Gastrocnemius medialis (tissue), 4 donors: ENCODE results near the gene KERA. TPM values are rescaled to one million over a fixed set of nuclear protein-coding genes. Genes with fewer than 3 reads are reported as not detected.

ENCODE experiments used
- ATAC-seq, 2 donors: fragments of 150-250 bp; one replicate each; pipeline ENCODE4 v1.9.1; 2016
- DNase-seq, 2 donors: peaks; one replicate each; pipeline ENCODE4 v3.0.0-alpha.2; 2019
- H3K27ac ChIP-seq, 4 donors: fragments of 200-600 bp; sonication (generic); 1 replicate in 1 of 4; 2 replicates in 3 of 4; pipeline ENCODE4 v1.5.1; 2016 to 2018; ENCODE audit warnings: mild to moderate bottlenecking in 2 of 4, moderate library complexity in 1 of 4
- H3K27me3 ChIP-seq, 3 donors: fragments of 200-600 bp; sonication (generic) in 2 of 3; 1 replicate in 1 of 3; 2 replicates in 2 of 3; pipeline versions ENCODE4 v1.5.1 to v1.6.0; 2016 to 2019; ENCODE audit warnings: mild to moderate bottlenecking in 1 of 3, moderate library complexity in 1 of 3
- H3K36me3 ChIP-seq, 2 donors: fragments of 200-600 bp; sonication (generic) in 1 of 2; one replicate each; pipeline ENCODE4 v1.5.1; 2017 to 2018
- H3K4me1 ChIP-seq, 2 donors: fragments of 200-600 bp; sonication (generic) in 1 of 2; one replicate each; pipeline ENCODE4 v1.5.1; 2016 to 2017; ENCODE audit warnings: mild to moderate bottlenecking in 2 of 2
- H3K4me3 ChIP-seq, 4 donors: fragments of 200-600 bp; sonication (generic) in 3 of 4; 1 replicate in 1 of 4; 2 replicates in 3 of 4; pipeline ENCODE4 v1.5.1; 2016 to 2019; ENCODE audit warnings: mild to moderate bottlenecking in 2 of 4
- H3K9me3 ChIP-seq, 3 donors: fragments of 200-600 bp; sonication (generic) in 2 of 3; 1 replicate in 1 of 3; 2 replicates in 2 of 3; pipeline ENCODE4 v1.5.1; 2016 to 2019
- POLR2A ChIP-seq, 2 donors: fragments of 450-650 bp; IDR thresholded peaks; one replicate each; pipeline ENCODE4 v1.6.1; 2017; ENCODE audit warnings: antibody characterized with exemption in 2 of 2, mild to moderate bottlenecking in 2 of 2, moderate library complexity in 2 of 2
- in situ Hi-C, 4 donors: fragments of 200-750 bp; cut with MboI; loops; one replicate each; pipeline versions ENCODE4 v1.15.0 to v1.8.0; 2017; ENCODE audit warnings: low sequenced_read_pairs in 4 of 4
- intact Hi-C: fragments of 100-400 bp; cut with DNase I; formaldehyde crosslinking; loops from one replicate; pipeline ENCODE4 v1.15.1; 2023; ENCODE audit warnings: low total_unique reads
- total RNA-seq, 4 donors: library from RNA; depleted of rRNA; stranded (reverse); fragments of >200 nt; gene quantifications; one replicate each; pipeline versions ENCODE4 v1.1.0 to v1.2.3, GENCODE V29; 2016
- TF ChIP-seq, protein P1 (sequence below), 5 experiments: fragments of 450-650 bp in 3 of 5; fragments of 200-600 bp in 2 of 5; sonication (generic) in 2 of 5; IDR thresholded peaks in 4 of 5; conservative IDR thresholded peaks in 1 of 5; 1 replicate in 4 of 5; 2 replicates in 1 of 5; pipeline ENCODE4 v1.5.1; 2016 to 2019; ENCODE audit warnings: antibody characterized with exemption in 5 of 5, mild to moderate bottlenecking in 3 of 5, moderate library complexity in 3 of 5

Gene KERA
- total RNA-seq, 4 donors from 2014 or later, result 0.73 TPM; not detected in 3

- ATAC-seq (no peak), DNase-seq (no peak)
- Histone ChIP-seq H3K27me3 (no peaks in the 10 kb centered on the region), H3K36me3 (no peaks in the 10 kb centered on the region), H3K27ac (no peak overlapping the region), H3K9me3 (no peaks in the 10 kb centered on the region), H3K4me1 (no peaks in the 10 kb centered on the region), H3K4me3 (no peak overlapping the region)
- intact Hi-C loops, result no loop called here
- in situ Hi-C loops, result no loop called here
- no peak for TF ChIP-seq POLR2A (IDR thresholded peaks at IDR 0.05)
- TF ChIP-seq, protein P1, sequence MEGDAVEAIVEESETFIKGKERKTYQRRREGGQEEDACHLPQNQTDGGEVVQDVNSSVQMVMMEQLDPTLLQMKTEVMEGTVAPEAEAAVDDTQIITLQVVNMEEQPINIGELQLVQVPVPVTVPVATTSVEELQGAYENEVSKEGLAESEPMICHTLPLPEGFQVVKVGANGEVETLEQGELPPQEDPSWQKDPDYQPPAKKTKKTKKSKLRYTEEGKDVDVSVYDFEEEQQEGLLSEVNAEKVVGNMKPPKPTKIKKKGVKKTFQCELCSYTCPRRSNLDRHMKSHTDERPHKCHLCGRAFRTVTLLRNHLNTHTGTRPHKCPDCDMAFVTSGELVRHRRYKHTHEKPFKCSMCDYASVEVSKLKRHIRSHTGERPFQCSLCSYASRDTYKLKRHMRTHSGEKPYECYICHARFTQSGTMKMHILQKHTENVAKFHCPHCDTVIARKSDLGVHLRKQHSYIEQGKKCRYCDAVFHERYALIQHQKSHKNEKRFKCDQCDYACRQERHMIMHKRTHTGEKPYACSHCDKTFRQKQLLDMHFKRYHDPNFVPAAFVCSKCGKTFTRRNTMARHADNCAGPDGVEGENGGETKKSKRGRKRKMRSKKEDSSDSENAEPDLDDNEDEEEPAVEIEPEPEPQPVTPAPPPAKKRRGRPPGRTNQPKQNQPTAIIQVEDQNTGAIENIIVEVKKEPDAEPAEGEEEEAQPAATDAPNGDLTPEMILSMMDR (IDR thresholded peaks at IDR 0.05 in 4 of 5, conservative IDR thresholded peaks at IDR 0.05 in 1 of 5), result no peak
Observed at GRCh38 chr12:91043408-91043807, 14.4 kb downstream of the KERA start.

DNA sequence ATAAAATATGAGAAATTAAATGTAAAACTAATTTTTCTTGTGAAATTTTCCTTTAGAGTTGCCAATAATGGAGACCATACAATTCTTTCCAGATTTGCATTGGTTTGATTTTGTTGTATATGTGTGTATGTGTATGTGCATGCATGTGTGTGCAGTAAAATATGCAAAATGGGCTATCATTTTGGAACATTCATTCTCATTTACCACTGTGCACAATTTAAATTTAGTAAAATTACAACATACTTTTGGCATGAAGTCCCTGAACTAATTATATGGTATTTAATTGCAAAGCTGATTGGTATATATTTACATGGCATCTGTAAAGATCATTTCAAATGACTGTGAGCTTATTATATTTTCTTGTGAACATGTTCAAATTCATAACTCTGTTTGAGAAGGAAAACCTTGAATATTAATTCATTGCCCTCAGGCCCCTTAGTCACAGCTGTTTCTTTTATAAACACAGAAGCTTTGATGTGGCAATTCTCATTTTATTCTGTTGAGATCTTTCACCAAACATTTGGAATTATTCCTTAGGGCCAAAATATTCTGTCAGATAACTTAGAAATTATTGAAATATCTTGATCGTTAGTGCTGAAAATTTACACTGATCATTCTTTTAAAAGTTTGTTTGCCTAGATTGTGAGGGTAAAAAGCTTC lies 17.6 kb downstream of the KERA start:
- Histone ChIP-seq H3K9me3 (no peaks in the 10 kb centered on the region), H3K4me1 (no peaks in the 10 kb centered on the region), H3K27ac (no peak overlapping the region), H3K36me3 (no peaks in the 10 kb centered on the region), H3K27me3 (no peaks in the 10 kb centered on the region), H3K4me3 (no peak overlapping the region)
- intact Hi-C loops (no loop called here), in situ Hi-C loops (no loop called here)
- ATAC-seq, result no peak
- DNase-seq, result no peak
- no peak for TF ChIP-seq POLR2A (IDR thresholded peaks at IDR 0.05)
- TF ChIP-seq, protein P1 (IDR thresholded peaks at IDR 0.05 in 4 of 5, conservative IDR thresholded peaks at IDR 0.05 in 1 of 5), result no peak

DNA sequence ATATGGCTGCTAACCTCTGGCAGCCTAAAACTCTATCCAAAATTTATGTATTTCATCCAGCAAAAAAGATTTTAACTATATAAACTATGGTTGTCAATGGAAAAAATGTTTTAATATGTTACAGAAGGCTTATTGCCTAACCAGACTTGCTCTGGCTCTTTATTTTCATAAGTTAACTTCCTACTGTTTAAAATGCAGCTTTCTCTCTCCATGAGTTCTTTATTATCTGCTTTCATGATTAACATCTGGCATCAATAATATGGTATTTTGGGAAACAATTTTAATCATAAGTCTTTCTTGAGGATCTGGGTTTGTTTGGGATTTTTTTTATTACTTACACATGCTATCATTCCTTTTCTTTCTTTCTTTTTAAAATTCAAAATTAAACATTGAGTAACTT lies 20.5 kb downstream of the KERA start:
- intact Hi-C loops, result no loop called here
- H3K27ac ChIP-seq, result no peak overlapping the region

GRCh38 chr12:91033251-91033650 lies 24.6 kb downstream of the KERA start:
- ATAC-seq (no peak), DNase-seq (no peak)
- no peak overlapping the region for H3K4me3 ChIP-seq
- in situ Hi-C loops (no loop called here), intact Hi-C loops (no loop called here)
- H3K36me3 ChIP-seq, result no peaks in the 10 kb centered on the region
- H3K4me1 ChIP-seq, result no peaks in the 10 kb centered on the region
- H3K9me3 ChIP-seq, result no peaks in the 10 kb centered on the region
- TF ChIP-seq POLR2A (IDR thresholded peaks at IDR 0.05), result no peak
- TF ChIP-seq, protein P1 (IDR thresholded peaks at IDR 0.05 in 4 of 5, conservative IDR thresholded peaks at IDR 0.05 in 1 of 5), result no peak
- no peaks in the 10 kb centered on the region for H3K27me3 ChIP-seq
- no peak overlapping the region for H3K27ac ChIP-seq

More for the DNA sequence above, 20.5 kb downstream of the KERA start:
- Histone ChIP-seq H3K27me3 (no peaks in the 10 kb centered on the region), H3K36me3 (no peaks in the 10 kb centered on the region), H3K9me3 (no peaks in the 10 kb centered on the region), H3K4me3 (no peak overlapping the region), H3K4me1 (no peaks in the 10 kb centered on the region)
- TF ChIP-seq POLR2A (IDR thresholded peaks at IDR 0.05), result no peak
- TF ChIP-seq, protein P1 (IDR thresholded peaks at IDR 0.05 in 4 of 5, conservative IDR thresholded peaks at IDR 0.05 in 1 of 5), result no peak
- DNase-seq (no peak), ATAC-seq (no peak)
- in situ Hi-C loops, result no loop called here
